GM04504 (cell line): Measurements from ENCODE around the gene PHLDA3.
"Not testable (repeated sequence)": the region's sequence is repeated elsewhere in the genome, so short reads cannot be mapped to it uniquely, and the experiment has no call there.

Source experiments
- DNase-seq: peaks from one replicate; pipeline ENCODE4 v3.0.0-alpha.2; 2012; ENCODE audit warnings: low read depth

The PHLDA3 gene

DNA sequence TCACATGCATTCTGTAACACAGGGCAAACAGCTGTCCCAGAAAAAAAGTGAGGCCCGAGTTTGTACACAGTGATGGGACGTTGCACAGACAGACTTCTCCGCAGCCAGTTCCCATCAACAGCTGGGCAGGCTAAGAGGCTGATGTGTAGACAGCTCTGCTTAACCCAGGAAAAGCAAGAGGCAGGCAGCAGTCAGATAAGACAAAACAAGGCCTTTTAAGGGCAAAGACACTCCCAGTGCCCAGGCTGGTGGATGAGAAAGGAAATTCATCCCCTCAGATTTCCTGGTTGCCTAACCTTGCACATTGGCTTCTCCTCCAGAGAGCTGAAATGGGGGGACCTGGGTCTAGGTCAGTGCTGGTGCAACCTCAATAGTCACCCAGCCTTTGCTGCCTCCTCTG lies 17.2 kb upstream of the PHLDA3 start:
- no peak for DNase-seq

DNA sequence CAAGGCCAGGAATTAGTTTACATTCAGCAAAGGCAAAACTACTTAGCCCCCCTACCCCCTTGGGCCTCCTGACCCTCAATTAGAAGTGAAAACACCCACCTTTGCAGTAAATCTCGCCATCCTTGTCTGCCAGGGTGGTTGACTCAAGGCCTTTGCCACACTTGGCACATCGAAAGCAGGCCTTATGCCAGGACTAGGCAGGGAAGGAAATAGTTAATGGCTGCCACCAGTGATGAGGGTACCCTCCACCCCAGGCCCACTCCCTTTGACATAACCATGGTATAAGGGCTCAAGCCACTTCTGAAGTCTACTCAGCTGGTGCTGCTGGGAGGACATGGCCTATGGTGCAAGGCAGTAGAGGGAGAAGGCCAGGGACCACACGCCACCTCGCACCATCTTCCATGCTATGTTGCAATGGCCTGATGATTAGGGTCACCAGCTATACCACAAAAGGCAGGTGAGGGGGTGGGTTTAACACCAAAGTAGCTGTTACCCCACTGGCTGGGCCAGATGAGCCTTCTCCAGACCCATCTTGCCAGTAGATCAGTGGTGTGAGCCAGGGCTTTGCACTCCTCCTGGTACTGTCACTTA lies 16.3 kb upstream of the PHLDA3 start:
- DNase-seq: no peak

GRCh38 chr1:201483373-201483949 lies 14.5 kb upstream of the PHLDA3 start:
- DNase-seq: no peak

DNA sequence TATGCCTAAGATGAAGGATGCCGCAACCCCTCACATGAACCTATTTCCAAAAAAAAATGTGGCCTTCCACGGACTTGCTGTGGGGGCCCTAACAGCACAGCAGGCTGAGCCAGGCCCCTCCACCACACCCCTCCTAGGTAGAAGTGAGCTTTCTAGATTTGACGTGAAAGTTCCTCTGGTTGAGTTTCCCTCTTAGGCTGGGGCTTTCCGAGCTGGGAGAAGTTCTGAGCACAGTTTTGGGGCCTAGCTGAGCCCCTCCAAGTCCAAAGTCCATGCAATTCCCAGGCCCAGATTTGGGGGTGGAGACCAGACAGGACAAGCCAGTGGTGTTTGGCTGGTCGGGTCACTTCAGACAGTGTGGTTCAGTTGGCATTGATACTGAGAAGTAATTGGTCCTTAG lies 13.8 kb upstream of the PHLDA3 start:
- no peak for DNase-seq

GRCh38 chr1:201481761-201482493 lies 12.9 kb upstream of the PHLDA3 start:
- DNase-seq: no peak

GRCh38 chr1:201481004-201481380 lies 12.0 kb upstream of the PHLDA3 start:
- DNase-seq: no peak

DNA sequence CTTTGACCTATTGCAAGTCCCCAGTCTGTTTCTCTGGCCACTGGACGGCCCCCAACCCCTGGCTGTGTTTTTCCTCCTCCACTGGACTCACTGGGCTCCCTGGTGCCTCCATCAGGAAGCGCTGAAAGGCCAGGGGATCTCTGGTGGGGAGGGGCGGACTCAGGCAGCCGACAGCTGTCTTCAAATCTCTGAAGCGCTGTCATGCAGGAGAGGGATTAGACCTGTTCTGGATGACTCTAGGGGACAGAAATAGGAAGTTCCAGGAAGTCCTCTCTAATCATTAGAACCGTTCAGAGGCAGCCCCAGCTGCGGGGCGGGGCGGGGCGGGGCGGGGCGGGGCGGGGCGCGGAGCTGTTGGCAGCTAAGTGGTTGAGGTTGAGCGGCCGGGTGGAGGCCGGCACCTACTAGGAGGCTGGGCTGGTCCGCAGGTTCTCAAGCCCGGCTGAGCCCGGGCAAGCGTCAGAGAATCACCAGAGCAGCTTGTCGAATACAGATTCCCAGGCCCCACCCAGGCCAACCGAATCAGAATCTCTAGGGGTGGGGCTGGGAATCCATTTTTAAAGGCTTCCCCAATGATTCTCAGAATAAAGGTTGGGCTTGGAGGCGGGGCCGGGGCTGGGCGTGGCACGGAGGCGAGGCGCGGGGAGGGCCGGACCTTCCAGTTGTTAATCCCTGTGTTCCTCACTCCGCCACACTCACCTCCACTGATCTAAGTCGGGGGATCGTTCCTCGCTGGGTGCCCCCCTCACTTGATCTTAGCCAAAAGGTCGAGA lies 11.4 kb upstream of the PHLDA3 start:
- DNase-seq: no peak

GRCh38 chr1:201479201-201479730 lies 10.3 kb upstream of the PHLDA3 start:
- no peak for DNase-seq

DNA sequence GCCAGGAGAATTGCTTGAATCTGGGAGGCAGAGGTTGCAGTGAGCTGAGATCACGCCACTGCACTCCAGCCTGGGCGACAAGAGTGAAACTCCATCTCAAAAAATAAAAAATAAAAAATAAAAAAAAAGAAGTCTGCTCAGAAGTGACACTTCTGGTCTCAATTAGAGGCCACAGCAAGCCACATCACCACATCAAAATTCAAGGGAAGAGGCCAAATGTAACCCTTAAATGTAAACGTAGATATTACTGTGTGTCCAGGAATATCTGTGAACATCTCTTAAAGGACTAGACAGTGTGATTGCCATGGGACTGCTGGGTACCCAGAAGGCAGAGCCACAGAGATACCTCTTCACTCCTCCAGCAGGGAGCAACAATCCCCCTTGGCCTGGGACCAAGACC lies 9.7 kb upstream of the PHLDA3 start:
- DNase-seq: not testable (repeated sequence)

DNA sequence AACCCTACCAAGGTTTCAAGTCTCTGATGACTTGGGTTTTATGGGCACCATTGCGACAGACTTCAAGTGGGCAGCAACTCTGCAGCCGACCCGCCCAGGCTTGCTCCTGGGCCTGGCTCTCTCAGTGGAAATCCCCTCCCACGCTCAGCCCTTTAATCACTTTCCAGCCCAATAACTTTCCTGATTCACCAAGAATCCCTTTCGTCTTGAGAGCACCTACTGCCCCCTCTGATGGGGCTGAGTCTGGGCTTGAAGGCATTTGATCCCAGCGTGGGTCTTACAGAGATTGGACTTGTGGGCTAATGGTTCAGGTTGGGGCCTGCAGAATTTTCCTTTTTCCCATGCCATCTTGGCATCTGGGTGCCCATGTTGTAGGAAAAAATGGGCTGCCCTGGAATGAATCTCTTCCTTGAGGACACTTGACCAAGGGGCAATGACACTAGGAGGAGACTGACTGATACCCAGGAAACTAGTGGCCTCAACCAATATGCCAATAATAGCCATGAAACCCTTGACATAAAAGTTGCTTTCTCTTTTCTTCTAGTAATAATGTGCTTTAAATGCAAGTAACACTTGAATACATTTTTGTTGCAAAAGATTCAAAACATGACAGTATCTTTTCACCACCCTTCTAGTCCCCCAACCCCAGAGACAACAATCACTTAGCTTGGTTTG lies 7.8 kb upstream of the PHLDA3 start:
- DNase-seq: no peak

DNA sequence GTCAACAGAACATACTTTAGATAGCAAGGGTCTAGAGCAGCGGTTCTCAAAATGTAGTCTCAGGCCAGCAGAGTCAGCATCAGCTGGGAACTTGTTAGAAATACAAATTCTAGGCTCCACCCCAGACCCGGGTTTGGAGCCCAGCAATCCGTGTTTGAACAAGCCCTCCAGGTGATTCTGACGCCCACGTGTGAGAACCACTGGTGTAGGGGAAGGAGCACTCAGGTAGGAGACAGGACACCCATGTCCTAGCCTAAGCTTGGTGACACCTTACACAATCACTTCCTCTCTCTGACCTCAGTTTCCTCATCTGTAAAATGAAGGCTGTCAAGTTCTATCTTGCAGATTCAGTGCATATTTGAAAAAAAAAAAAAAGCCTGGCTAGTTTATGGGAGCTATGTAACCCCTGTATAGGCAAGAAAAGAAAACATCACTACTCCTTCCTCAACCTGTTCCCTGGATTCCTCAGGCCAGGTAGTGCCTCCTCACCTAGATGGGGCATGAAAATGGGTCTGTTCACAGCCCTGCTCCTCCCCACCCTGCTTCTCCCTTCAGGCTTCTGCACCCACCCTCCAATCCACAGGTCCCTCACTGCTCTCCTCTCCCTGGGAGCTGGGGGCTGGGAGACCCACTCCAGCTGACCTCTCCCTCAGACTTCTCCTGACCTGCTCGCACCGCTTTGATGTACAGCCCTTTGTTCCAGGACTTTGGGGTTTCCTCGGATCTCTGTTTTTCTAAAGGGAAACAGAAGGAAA lies 7.1 kb upstream of the PHLDA3 start:
- no peak for DNase-seq

GRCh38 chr1:201475130-201475529 lies 6.1 kb upstream of the PHLDA3 start:
- DNase-seq: no peak

DNA sequence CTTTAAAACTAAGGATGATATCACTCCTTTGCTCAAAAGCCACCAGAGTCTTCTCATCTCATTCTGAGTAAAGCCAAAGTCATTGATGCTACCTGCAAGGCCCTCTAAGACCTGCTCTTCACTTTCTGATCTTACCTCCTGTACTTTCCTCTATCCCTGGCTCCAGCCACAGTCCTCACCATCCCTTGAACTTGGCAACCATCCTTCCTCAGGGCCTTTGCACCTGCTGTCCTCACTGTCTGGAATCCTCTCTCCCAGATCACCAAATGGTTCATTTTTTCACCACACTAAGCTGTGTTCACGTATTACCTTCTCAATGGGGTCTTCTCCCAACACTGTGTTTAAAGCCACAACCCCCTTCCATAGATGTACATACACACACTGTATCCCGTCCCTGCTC lies 4.3 kb upstream of the PHLDA3 start:
- no peak for DNase-seq

GRCh38 chr1:201472321-201472720 lies 3.3 kb upstream of the PHLDA3 start:
- DNase-seq: not testable (repeated sequence)

DNA sequence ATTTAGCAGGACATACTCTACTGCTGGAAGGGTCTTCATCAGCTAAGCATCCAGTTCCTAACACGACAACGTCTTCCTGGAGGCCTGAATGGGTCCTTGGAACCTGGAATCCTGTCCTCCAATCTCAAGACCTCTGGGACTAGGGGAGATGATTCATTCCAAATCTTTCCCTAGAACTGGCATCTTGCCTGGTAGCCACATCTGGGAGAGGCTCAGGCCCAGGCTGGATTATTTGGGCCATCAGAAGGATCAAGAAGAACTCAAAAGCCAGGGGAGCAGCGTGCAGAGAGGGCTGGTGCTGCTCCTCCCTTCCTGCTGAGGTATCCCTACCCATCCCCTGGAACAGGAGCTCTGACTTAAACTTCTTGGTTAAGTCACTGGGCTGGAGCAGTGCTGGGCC lies 2.8 kb upstream of the PHLDA3 start:
- DNase-seq: peak; percentile 76

- no peak for DNase-seq
These were observed 1.6 kb upstream of the PHLDA3 start for GRCh38 chr1:201470581-201470980.

DNA sequence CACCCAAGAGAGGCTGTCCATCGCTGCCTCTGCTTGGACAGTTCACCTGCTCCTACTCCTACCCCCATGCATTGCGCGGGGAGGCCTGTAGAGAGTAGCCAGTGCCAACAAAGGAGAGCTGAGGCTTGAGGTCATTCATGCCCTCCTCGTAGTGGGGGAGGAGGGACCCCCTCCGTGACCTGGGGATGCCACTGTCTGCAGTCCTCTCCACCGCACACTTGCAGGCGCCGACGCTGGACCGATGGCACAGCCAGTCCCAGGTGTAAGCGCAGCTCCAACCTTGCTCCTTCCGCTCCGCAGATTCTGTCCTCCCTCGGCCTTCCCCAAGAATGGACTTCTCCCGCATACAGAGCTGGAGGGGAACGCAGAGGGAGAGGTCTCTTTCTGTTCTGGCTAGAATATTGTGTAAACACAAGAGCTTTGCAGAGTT lies 672 bp upstream of the PHLDA3 start:
- DNase-seq: no peak

DNA sequence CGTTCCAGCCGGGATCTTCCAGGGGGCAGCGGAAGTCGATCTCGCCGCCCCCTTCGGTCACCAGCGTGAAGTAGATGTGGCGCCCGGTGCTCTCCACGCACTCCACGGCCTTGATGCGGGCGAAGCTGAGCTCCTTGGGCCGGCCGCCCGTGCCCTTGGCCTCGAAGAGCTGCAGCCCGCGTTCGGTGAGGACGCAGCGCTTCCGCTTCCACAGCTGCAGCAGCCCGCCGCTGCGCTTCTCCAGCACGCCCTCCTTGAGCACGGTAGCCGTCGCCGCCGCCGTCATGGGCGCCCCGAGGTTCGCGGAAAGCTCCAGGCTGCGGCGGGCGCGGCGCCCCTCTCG lies 516 bp downstream of the PHLDA3 start:
- no peak for DNase-seq

DNA sequence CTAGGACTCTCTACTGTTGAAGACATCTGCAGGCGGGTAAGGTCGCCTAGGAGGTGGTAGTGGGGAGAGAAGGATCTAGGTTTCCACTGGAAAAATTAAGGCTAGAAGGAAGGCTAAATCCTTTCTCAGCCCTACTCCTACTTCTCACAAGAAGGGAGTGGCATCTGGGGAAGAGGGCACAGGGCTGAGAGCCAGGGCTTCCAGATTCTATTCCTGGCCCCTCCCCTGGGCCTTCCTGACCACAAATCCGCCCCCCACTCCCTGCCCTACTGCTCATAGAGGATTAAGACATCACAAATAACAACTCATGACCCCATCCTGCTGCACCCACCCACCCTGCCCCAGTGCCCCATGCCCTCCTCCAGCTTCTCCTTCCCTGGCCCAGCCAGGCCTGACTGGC lies 2.5 kb downstream of the PHLDA3 start:
- no peak for DNase-seq

DNA sequence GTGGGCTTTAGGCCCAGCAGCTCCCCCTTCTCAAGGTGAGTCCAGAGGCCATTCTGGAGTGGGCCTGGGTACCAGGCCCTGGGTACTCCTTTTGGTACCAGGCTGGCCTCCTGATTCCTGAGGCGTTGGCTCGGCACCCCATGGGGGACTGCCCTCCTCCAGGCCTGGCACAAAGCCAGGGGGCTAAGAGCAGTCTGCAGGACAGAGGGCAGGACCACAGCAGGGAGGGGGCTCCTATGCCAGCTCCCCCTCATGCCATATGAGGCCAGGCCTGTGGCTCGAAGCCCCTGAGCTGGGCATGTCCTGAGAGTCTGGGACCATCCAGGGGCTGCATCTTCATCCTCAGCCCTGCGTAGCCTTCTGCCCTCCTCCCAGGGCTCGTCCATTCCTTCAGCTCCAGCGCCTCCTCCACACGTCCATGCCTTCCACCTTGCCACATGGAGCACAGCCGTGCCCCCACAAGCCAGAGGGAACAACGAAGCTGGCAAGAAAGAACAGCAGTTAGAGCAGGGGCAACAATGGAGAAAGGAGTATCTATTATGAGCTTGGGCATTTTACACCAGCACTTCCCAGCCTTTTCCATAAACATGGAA lies 3.2 kb downstream of the PHLDA3 start:
- no peak for DNase-seq

- no peak for DNase-seq
These were observed 5.9 kb downstream of the PHLDA3 start for GRCh38 chr1:201463071-201463552.
